HepG2 (cell line): Measurements from ENCODE around the gene DCP1B. TPM values are rescaled to one million over a fixed set of nuclear protein-coding genes. Genes with fewer than 3 reads are reported as not detected.

ENCODE experiments used
- ARID2 ChIP-seq: sonication (generic); formaldehyde crosslinking; IDR thresholded peaks from 2 replicates; pipeline ENCODE4 v1.8.1; 2022; ENCODE audit warnings: mild to moderate bottlenecking, missing genetic modification reagents, borderline replicate concordance
- FOXA3 ChIP-seq: IDR thresholded peaks from 2 replicates; pipeline ENCODE4 v1.6.1; 2016; ENCODE audit warnings: missing genetic modification reagents, missing compliant biosample characterization
- FOXK2 ChIP-seq: fragments of 450-650 bp; IDR thresholded peaks from 2 replicates; pipeline ENCODE4 v1.6.1; 2016
- HNRNPK ChIP-seq: fragments of 200-400 bp; formaldehyde crosslinking; IDR thresholded peaks from 2 replicates; pipeline ENCODE4 v1.6.1; 2018; ENCODE audit warnings: low read length, low read depth, moderate library complexity, mild to moderate bottlenecking; ENCODE audit not compliant: poor library complexity, severe bottlenecking
- IRX3 ChIP-seq: sonication (generic); formaldehyde crosslinking; IDR thresholded peaks from 2 replicates; pipeline ENCODE4 v1.8.1; 2023; ENCODE audit warnings: mild to moderate bottlenecking, low read depth, missing genetic modification reagents, borderline replicate concordance
- KLF9 ChIP-seq: IDR thresholded peaks from 2 replicates; pipeline ENCODE4 v1.6.1; 2016; ENCODE audit warnings: low read depth
- NR2C2 ChIP-seq: sonication (generic); formaldehyde crosslinking; IDR thresholded peaks from 2 replicates; pipeline ENCODE4 v1.4.0; 2020; ENCODE audit warnings: missing genetic modification reagents, mild to moderate bottlenecking, moderate library complexity, borderline replicate concordance
- PAWR ChIP-seq: sonication (generic); formaldehyde crosslinking; IDR thresholded peaks from 2 replicates; pipeline ENCODE4 v1.4.0; 2020; ENCODE audit warnings: missing genetic modification reagents, mild to moderate bottlenecking, borderline replicate concordance
- TRAFD1 ChIP-seq: sonication (generic); formaldehyde crosslinking; IDR thresholded peaks from 2 replicates; pipeline ENCODE4 v1.5.1; 2020; ENCODE audit warnings: missing genetic modification reagents, mild to moderate bottlenecking, borderline replicate concordance
- ZBED4 ChIP-seq: sonication (generic); formaldehyde crosslinking; IDR thresholded peaks from 2 replicates; pipeline ENCODE4 v1.4.0; 2020; ENCODE audit warnings: missing genetic modification reagents, borderline replicate concordance
- ZNF224 ChIP-seq: sonication (generic); formaldehyde crosslinking; IDR thresholded peaks from 2 replicates; pipeline ENCODE4 v1.5.0; 2020; ENCODE audit warnings: mild to moderate bottlenecking, missing genetic modification reagents
- ZNF234 ChIP-seq: sonication (generic); formaldehyde crosslinking; conservative IDR thresholded peaks from 2 replicates; pipeline ENCODE4 v1.5.1; 2020; ENCODE audit warnings: mild to moderate bottlenecking, missing genetic modification reagents
- ZNF33B ChIP-seq: sonication (generic); formaldehyde crosslinking; IDR thresholded peaks from 2 replicates; pipeline ENCODE4 v1.5.1; 2020; ENCODE audit warnings: mild to moderate bottlenecking, missing genetic modification reagents
- ZNF431 ChIP-seq: sonication (generic); formaldehyde crosslinking; IDR thresholded peaks from 2 replicates; pipeline ENCODE4 v1.9.0; 2022; ENCODE audit warnings: missing genetic modification reagents, low read depth, mild to moderate bottlenecking, borderline replicate concordance
- ZNF687 ChIP-seq: sonication (generic); formaldehyde crosslinking; IDR thresholded peaks from 2 replicates; pipeline ENCODE4 v1.5.1; 2020; ENCODE audit warnings: mild to moderate bottlenecking, missing genetic modification reagents, moderate library complexity
- ZNF713 ChIP-seq: sonication (generic); formaldehyde crosslinking; IDR thresholded peaks from 2 replicates; pipeline ENCODE4 v1.4.0; 2020; ENCODE audit warnings: mild to moderate bottlenecking, missing genetic modification reagents
- polyA plus RNA-seq, 8 experiments: library from polyadenylated mRNA; depleted of rRNA in 3 of 8; stranded (reverse) in 7 of 8; unstranded in 1 of 8; fragments of >200 nt; fragmentation: Illumina TruSeq in 4 of 8; extraction: Trizol in 4 of 8; gene quantifications; 2 replicates each; pipeline versions ENCODE4 v1.2.1 to v1.2.3, GENCODE V29; 2011 to 2016; ENCODE audit warnings: low read depth in 4 of 8, missing spikeins in 1 of 8, mixed read lengths in 1 of 8; ENCODE audit not compliant: insufficient read depth in 1 of 8
- total RNA-seq, 5 experiments: library from RNA; depleted of rRNA; stranded (reverse); fragments of >200 nt; fragmentation: Illumina TruSeq; extraction: Trizol; gene quantifications; 2 replicates each; pipeline ENCODE4 v1.2.3, GENCODE V29; 2016; ENCODE audit warnings: low read depth in 1 of 5

DCP1B gene
- total and polyA plus RNA-seq, 2 of the 13 experiments (the other 11 are each of a cell fraction or from before 2014, with no cell fraction given) = 11.4 to 27.2 TPM

GRCh38 chr12:2004113-2004929 is at the start of gene DCP1B (continued):
- TF ChIP-seq ZBED4 (CRISPR knock-in tag) = 0 out of 2 replicates have a peak, but pooled peaks have one; percentile 45
- peak; percentile 67 for TF ChIP-seq HNRNPK
- peak; percentile 55; the same call in 1 of the 2 replicates for TF ChIP-seq ZNF431 (CRISPR knock-in tag)
- TF ChIP-seq ZNF687 (CRISPR knock-in tag) = peak; percentile 98
- TF ChIP-seq NR2C2 (CRISPR knock-in tag) = peak; percentile 71
- TF ChIP-seq ARID2 = no peak
- 0 out of 2 replicates have a peak, but pooled peaks have one; percentile 46 for TF ChIP-seq PAWR
- peak; percentile 62; the same call in 1 of the 2 replicates for TF ChIP-seq FOXK2
- peak; percentile 52; the same call in 1 of the 2 replicates for TF ChIP-seq KLF9 (CRISPR knock-in tag)
- no peak for TF ChIP-seq IRX3 (CRISPR knock-in tag)
- TF ChIP-seq ZNF713 (CRISPR knock-in tag) = peak; percentile 66; the same call in 1 of the 2 replicates
- peak; percentile 89; the same call in 1 of the 2 replicates for TF ChIP-seq TRAFD1
- peak; percentile 86; the same call in 1 of the 2 replicates for TF ChIP-seq ZNF224 (CRISPR knock-in tag)
- no peak for TF ChIP-seq FOXA3 (CRISPR knock-in tag)
- peak; percentile 69 for TF ChIP-seq ZNF33B (CRISPR knock-in tag)
- TF ChIP-seq ZNF234 = no peak
